HG02938 (cell line): ENCODE data around the gene KCNQ5.

Experiments
- ATAC-seq: cut with Tn5 transposase; IDR thresholded peaks from one replicate; pipeline ENCODE4 v1.9.1; 2021; ENCODE audit warnings: mild to moderate bottlenecking, moderate library complexity; ENCODE audit not compliant: unreplicated experiment

KCNQ5 gene

GRCh38 chr6:72832271-72832670 is 210.4 kb downstream of the KCNQ5 start:
- no peak for ATAC-seq

- no peak for ATAC-seq
These were observed 213.9 kb downstream of the KCNQ5 start for GRCh38 chr6:72835749-72836148.

- ATAC-seq: no peak
These were observed 215.1 kb downstream of the KCNQ5 start for GRCh38 chr6:72836971-72837370.

GRCh38 chr6:72841195-72841594 is 219.3 kb downstream of the KCNQ5 start:
- no peak for ATAC-seq

- ATAC-seq: no peak
These were observed 220.3 kb downstream of the KCNQ5 start for GRCh38 chr6:72842140-72842539.

GRCh38 chr6:72844614-72845013 is 222.8 kb downstream of the KCNQ5 start:
- no peak for ATAC-seq

GRCh38 chr6:72849346-72849745 is 227.5 kb downstream of the KCNQ5 start:
- ATAC-seq: no peak

- no peak for ATAC-seq
These were observed 228.2 kb downstream of the KCNQ5 start for GRCh38 chr6:72850040-72850439.

GRCh38 chr6:72850469-72850868 is 228.6 kb downstream of the KCNQ5 start:
- no peak for ATAC-seq

- ATAC-seq: no peak
These were observed 233.6 kb downstream of the KCNQ5 start for GRCh38 chr6:72855471-72855870.

- no peak for ATAC-seq
These were observed 234.9 kb downstream of the KCNQ5 start for GRCh38 chr6:72856801-72857200.

- ATAC-seq: no peak
These were observed 236.1 kb downstream of the KCNQ5 start for GRCh38 chr6:72857791-72858585.

- ATAC-seq: no peak
These were observed 239.2 kb downstream of the KCNQ5 start for GRCh38 chr6:72861059-72861458.

- ATAC-seq: no peak
These were observed 240.1 kb downstream of the KCNQ5 start for GRCh38 chr6:72861935-72862432.

GRCh38 chr6:72863131-72863530 is 241.3 kb downstream of the KCNQ5 start:
- no peak for ATAC-seq

GRCh38 chr6:72864236-72864635 is 242.4 kb downstream of the KCNQ5 start:
- no peak for ATAC-seq

- ATAC-seq: no peak
These were observed 242.9 kb downstream of the KCNQ5 start for GRCh38 chr6:72864799-72865198.

GRCh38 chr6:72865467-72865866 is 243.6 kb downstream of the KCNQ5 start:
- no peak for ATAC-seq

GRCh38 chr6:72869621-72870020 is 247.8 kb downstream of the KCNQ5 start:
- no peak for ATAC-seq

GRCh38 chr6:72873433-72873832 is 251.6 kb downstream of the KCNQ5 start:
- no peak for ATAC-seq

GRCh38 chr6:72876256-72876655 is 254.4 kb downstream of the KCNQ5 start:
- no peak for ATAC-seq

- ATAC-seq: no peak
These were observed 264.3 kb downstream of the KCNQ5 start for GRCh38 chr6:72886170-72886569.

GRCh38 chr6:72890233-72890632 is 268.4 kb downstream of the KCNQ5 start:
- no peak for ATAC-seq
